Loucy (cell line): ENCODE results near the gene SPRED2.

ENCODE experiments used
- H2AFZ ChIP-seq: fragments of 200-600 bp; sonication (generic); 2 replicates; pipeline ENCODE4 v1.6.0; 2016; ENCODE audit warnings: antibody characterized with exemption, mild to moderate bottlenecking, low read length, moderate library complexity
- H3F3A ChIP-seq: fragments of 200-600 bp; 2 replicates; pipeline ENCODE4 v1.6.0; 2016; ENCODE audit warnings: antibody characterized with exemption, low read depth, mild to moderate bottlenecking
- H3K27me3 ChIP-seq: fragments of 200-600 bp; sonication (generic); 2 replicates; pipeline ENCODE4 v1.6.1; 2014; ENCODE audit warnings: low read length, mild to moderate bottlenecking; ENCODE audit not compliant: insufficient read depth, poor library complexity, severe bottlenecking
- H3K36me3 ChIP-seq: fragments of 200-600 bp; sonication (generic); 2 replicates; pipeline ENCODE4 v1.6.1; 2016; ENCODE audit warnings: low read length; ENCODE audit not compliant: insufficient read depth
- H3K4me1 ChIP-seq: fragments of 200-600 bp; sonication (generic); 2 replicates; pipeline ENCODE4 v1.5.1; 2014; ENCODE audit warnings: low read length, mild to moderate bottlenecking; ENCODE audit not compliant: insufficient read depth, poor library complexity, severe bottlenecking
- H3K4me2 ChIP-seq: fragments of 200-600 bp; sonication (generic); 2 replicates; pipeline ENCODE4 v1.6.0; 2014; ENCODE audit warnings: antibody characterized with exemption, low read length, low read depth, mild to moderate bottlenecking; ENCODE audit not compliant: poor library complexity, severe bottlenecking
- H3K4me3 ChIP-seq: fragments of 200-600 bp; sonication (generic); 2 replicates; pipeline ENCODE4 v1.5.1; 2014; ENCODE audit warnings: low read length, mild to moderate bottlenecking, mixed read lengths; ENCODE audit not compliant: poor library complexity, severe bottlenecking
- H3K79me2 ChIP-seq: fragments of 200-600 bp; sonication (generic); 2 replicates; pipeline ENCODE4 v1.6.1; 2014; ENCODE audit warnings: low read length; ENCODE audit not compliant: insufficient read depth
- H3K9ac ChIP-seq: fragments of 200-600 bp; sonication (generic); 2 replicates; pipeline ENCODE4 v1.6.0; 2014; ENCODE audit warnings: mild to moderate bottlenecking, low read depth, low read length, moderate library complexity; ENCODE audit not compliant: poor library complexity, severe bottlenecking
- H3K9me2 ChIP-seq: fragments of 200-600 bp; sonication (generic); replicated peaks from 2 replicates; pipeline ENCODE4 v1.6.1; 2016; ENCODE audit warnings: low read depth, low read length, mixed read lengths
- H3K9me3 ChIP-seq: fragments of 200-600 bp; sonication (generic); 2 replicates; pipeline ENCODE4 v1.6.1; 2014; ENCODE audit warnings: mild to moderate bottlenecking, antibody characterized with exemption, low read length, low read depth; ENCODE audit not compliant: insufficient read depth
- H4K20me1 ChIP-seq: fragments of 200-600 bp; sonication (generic); 2 replicates; pipeline ENCODE4 v1.6.0; 2014; ENCODE audit warnings: antibody characterized with exemption, low read length, mild to moderate bottlenecking; ENCODE audit not compliant: insufficient read depth, poor library complexity, severe bottlenecking
- EZH2phosphoT487 ChIP-seq: fragments of 200-600 bp; IDR thresholded peaks from 2 replicates; pipeline ENCODE4 v1.6.1; 2018; ENCODE audit warnings: antibody characterized with exemption, mild to moderate bottlenecking, moderate library complexity, borderline replicate concordance
- TF ChIP-seq, protein P1 (sequence below): fragments of 200-600 bp; sonication (generic); conservative IDR thresholded peaks from 2 replicates; pipeline ENCODE4 v1.5.1; 2014; ENCODE audit warnings: mild to moderate bottlenecking, antibody characterized with exemption, low read length

Gene SPRED2

DNA sequence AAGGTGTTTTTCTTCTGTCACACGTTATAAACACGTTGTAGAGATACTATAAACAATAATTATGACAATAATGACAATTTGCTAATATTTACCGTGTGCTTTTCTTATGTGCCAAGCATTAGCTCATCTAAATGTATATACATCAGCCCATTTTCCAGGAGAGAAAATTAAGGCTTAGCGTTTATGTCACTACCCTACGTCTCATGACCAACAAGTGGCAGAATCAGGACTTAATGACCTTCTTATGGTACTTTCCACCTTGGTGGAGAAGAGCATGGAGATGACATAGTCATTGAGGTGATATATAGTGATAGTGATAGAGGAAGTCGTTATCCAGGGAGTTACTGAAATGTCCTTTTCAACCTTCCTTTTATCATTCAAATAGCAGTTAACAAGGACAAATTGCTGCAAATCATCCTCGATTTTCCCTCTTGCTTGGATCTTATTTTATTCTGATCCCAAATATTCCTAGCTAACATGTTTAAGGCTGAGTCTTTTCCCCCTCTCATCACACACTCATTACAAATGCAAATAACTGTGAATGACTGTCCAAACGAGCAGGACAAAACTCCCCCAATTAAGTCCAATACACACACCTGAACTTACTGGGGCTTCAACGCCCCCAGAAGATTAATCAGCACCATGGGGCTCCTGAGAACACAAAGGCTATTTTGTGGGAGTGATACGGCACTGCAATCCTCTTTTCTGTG is 27.3 kb downstream of the SPRED2 start:
- Histone ChIP-seq H3K27me3 (no peaks in the 10 kb centered on the region), H3F3A (no peaks in the 10 kb centered on the region), H3K9me3 (no peaks in the 10 kb centered on the region), H2AFZ (no peak overlapping the region), H3K79me2 (peaks cover 73% of the 10 kb centered on the region), H3K4me1 (peaks cover 40% of the 10 kb centered on the region), H3K9me2 (no peaks in the 10 kb centered on the region), H3K4me3 (no peak overlapping the region), H4K20me1 (no peaks in the 10 kb centered on the region), H3K4me2 (no peak overlapping the region), H3K9ac (no peak overlapping the region), H3K36me3 (no peaks in the 10 kb centered on the region)
- TF ChIP-seq, protein P1, sequence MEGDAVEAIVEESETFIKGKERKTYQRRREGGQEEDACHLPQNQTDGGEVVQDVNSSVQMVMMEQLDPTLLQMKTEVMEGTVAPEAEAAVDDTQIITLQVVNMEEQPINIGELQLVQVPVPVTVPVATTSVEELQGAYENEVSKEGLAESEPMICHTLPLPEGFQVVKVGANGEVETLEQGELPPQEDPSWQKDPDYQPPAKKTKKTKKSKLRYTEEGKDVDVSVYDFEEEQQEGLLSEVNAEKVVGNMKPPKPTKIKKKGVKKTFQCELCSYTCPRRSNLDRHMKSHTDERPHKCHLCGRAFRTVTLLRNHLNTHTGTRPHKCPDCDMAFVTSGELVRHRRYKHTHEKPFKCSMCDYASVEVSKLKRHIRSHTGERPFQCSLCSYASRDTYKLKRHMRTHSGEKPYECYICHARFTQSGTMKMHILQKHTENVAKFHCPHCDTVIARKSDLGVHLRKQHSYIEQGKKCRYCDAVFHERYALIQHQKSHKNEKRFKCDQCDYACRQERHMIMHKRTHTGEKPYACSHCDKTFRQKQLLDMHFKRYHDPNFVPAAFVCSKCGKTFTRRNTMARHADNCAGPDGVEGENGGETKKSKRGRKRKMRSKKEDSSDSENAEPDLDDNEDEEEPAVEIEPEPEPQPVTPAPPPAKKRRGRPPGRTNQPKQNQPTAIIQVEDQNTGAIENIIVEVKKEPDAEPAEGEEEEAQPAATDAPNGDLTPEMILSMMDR: no peak
- TF ChIP-seq EZH2phosphoT487: no peak

DNA sequence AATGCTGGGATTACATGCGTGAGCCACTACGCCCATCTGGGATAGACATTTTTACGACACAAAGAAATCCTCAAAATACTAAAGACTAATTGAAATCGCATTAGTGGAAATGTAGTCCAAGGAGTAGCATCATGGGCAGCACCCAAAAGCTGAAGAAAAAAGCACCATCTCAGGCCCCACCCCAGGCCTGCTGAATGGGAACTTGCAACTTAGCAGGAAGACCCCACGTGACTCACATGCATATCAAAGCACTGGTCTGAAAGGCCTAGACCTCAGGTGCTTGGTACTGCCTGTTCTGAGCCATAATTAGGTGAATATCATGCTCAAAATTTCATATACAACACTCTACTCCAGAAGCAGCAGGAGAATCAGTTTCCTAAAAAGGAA is 28.9 kb downstream of the SPRED2 start:
- peaks cover 65% of the 10 kb centered on the region for H3K79me2 ChIP-seq
- TF ChIP-seq EZH2phosphoT487: no peak
- TF ChIP-seq, protein P1: no peak
- no peaks in the 10 kb centered on the region for H3K9me3 ChIP-seq
- peaks cover 32% of the 10 kb centered on the region for H3K4me1 ChIP-seq
- H3K9ac ChIP-seq: no peak overlapping the region
- no peak overlapping the region for H3K4me3 ChIP-seq
- H3K9me2 ChIP-seq: no peaks in the 10 kb centered on the region
- H3K4me2 ChIP-seq: no peak overlapping the region
- H3F3A ChIP-seq: no peaks in the 10 kb centered on the region
- no peaks in the 10 kb centered on the region for H3K36me3 ChIP-seq
- H4K20me1 ChIP-seq: no peaks in the 10 kb centered on the region
- H3K27me3 ChIP-seq: no peaks in the 10 kb centered on the region
- no peak overlapping the region for H2AFZ ChIP-seq

- no peaks in the 10 kb centered on the region for H3K9me2 ChIP-seq
- no peaks in the 10 kb centered on the region for H3K27me3 ChIP-seq
- no peaks in the 10 kb centered on the region for H3K36me3 ChIP-seq
- H4K20me1 ChIP-seq: no peaks in the 10 kb centered on the region
- no peak overlapping the region for H3K4me3 ChIP-seq
- H3K9ac ChIP-seq: no peak overlapping the region
- TF ChIP-seq, protein P1: no peak
- TF ChIP-seq EZH2phosphoT487: no peak
- no peak overlapping the region for H3K4me2 ChIP-seq
- H3K79me2 ChIP-seq: peaks cover 60% of the 10 kb centered on the region
- peaks cover 28% of the 10 kb centered on the region for H3K4me1 ChIP-seq
- H3F3A ChIP-seq: no peaks in the 10 kb centered on the region
- H3K9me3 ChIP-seq: no peaks in the 10 kb centered on the region
- no peak overlapping the region for H2AFZ ChIP-seq
Measured at GRCh38 chr2:65402780-65403528, 29.4 kb downstream of the SPRED2 start.
